Measurements from ENCODE around the gene ZNF813.

DNA sequence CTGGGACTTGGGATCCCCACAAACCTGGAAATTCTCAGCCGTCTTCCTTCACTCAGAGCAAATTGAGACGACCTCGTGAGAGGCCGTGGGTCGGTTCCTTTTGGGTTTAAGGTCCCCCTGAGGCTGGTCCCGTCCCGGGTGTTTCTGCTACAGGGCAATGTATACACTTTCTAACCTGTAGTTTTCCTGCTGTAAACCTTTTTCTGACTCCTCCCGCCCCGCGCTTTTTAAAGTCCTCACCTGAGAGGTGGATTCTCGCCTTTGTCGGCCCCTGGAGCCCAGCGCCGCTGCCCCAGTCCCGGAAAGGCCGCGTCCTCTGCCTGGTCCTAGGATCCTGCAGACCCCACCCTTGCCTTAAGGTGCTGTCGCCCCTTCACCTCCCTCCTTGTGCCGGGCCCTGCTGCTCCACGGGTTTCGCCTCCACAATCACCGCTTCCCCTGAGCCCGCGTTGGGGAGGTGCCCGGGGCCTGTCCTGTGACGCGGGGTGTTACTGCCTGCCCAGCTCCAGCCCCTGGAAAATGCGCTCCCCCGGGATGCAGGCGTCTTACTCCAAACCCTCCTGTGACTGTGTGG, 35.4 kb upstream of the ZNF813 start:
- no peak for TF ChIP-seq POLR2AphosphoS5 (IDR thresholded peaks at IDR 0.05; ENCODE audit: low read depth, low read length)
- TF ChIP-seq ELF1 (IDR thresholded peaks at IDR 0.05), result no peak
- TF ChIP-seq, protein P1, sequence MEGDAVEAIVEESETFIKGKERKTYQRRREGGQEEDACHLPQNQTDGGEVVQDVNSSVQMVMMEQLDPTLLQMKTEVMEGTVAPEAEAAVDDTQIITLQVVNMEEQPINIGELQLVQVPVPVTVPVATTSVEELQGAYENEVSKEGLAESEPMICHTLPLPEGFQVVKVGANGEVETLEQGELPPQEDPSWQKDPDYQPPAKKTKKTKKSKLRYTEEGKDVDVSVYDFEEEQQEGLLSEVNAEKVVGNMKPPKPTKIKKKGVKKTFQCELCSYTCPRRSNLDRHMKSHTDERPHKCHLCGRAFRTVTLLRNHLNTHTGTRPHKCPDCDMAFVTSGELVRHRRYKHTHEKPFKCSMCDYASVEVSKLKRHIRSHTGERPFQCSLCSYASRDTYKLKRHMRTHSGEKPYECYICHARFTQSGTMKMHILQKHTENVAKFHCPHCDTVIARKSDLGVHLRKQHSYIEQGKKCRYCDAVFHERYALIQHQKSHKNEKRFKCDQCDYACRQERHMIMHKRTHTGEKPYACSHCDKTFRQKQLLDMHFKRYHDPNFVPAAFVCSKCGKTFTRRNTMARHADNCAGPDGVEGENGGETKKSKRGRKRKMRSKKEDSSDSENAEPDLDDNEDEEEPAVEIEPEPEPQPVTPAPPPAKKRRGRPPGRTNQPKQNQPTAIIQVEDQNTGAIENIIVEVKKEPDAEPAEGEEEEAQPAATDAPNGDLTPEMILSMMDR (IDR thresholded peaks at IDR 0.05), result no peak
- TF ChIP-seq EZH2phosphoT487 (IDR thresholded peaks at IDR 0.05; ENCODE audit: borderline replicate concordance, low read depth), result no peak
- TF ChIP-seq RXRA (IDR thresholded peaks at IDR 0.05; ENCODE audit: borderline replicate concordance, low read depth), result no peak
- no peak for TF ChIP-seq YY1 (IDR thresholded peaks at IDR 0.05; ENCODE audit: low read depth)
- TF ChIP-seq, protein P2, sequence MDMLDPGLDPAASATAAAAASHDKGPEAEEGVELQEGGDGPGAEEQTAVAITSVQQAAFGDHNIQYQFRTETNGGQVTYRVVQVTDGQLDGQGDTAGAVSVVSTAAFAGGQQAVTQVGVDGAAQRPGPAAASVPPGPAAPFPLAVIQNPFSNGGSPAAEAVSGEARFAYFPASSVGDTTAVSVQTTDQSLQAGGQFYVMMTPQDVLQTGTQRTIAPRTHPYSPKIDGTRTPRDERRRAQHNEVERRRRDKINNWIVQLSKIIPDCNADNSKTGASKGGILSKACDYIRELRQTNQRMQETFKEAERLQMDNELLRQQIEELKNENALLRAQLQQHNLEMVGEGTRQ (IDR thresholded peaks at IDR 0.05; ENCODE audit: borderline replicate concordance, low read depth, low read length), result no peak
- TF ChIP-seq GABPA (IDR thresholded peaks at IDR 0.05; ENCODE audit: low read depth), result no peak
- no peak for TF ChIP-seq EP300 (IDR thresholded peaks at IDR 0.05; ENCODE audit: borderline replicate concordance in 1 of 2, low read depth in 1 of 2, low read length in 1 of 2)
- TF ChIP-seq, protein P3, sequence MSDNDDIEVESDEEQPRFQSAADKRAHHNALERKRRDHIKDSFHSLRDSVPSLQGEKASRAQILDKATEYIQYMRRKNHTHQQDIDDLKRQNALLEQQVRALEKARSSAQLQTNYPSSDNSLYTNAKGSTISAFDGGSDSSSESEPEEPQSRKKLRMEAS (IDR thresholded peaks at IDR 0.05; ENCODE audit: low read depth), result no peak; the same call in 1 of the 2 replicates
- TF ChIP-seq, protein P4, sequence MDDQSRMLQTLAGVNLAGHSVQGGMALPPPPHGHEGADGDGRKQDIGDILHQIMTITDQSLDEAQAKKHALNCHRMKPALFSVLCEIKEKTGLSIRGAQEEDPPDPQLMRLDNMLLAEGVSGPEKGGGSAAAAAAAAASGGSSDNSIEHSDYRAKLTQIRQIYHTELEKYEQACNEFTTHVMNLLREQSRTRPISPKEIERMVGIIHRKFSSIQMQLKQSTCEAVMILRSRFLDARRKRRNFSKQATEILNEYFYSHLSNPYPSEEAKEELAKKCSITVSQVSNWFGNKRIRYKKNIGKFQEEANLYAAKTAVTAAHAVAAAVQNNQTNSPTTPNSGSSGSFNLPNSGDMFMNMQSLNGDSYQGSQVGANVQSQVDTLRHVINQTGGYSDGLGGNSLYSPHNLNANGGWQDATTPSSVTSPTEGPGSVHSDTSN (IDR thresholded peaks at IDR 0.05), result no peak
- no peak for TF ChIP-seq CHD2 (IDR thresholded peaks at IDR 0.05; ENCODE audit: low read length, partially characterized antibody)
